ENCODE measurements around the gene TOX2. TPM values are rescaled to one million over a fixed set of nuclear protein-coding genes. Genes with fewer than 3 reads are reported as not detected.

Gene TOX2
- total RNA-seq, 1 experiment from 2014 or later, result 2.7 TPM

DNA sequence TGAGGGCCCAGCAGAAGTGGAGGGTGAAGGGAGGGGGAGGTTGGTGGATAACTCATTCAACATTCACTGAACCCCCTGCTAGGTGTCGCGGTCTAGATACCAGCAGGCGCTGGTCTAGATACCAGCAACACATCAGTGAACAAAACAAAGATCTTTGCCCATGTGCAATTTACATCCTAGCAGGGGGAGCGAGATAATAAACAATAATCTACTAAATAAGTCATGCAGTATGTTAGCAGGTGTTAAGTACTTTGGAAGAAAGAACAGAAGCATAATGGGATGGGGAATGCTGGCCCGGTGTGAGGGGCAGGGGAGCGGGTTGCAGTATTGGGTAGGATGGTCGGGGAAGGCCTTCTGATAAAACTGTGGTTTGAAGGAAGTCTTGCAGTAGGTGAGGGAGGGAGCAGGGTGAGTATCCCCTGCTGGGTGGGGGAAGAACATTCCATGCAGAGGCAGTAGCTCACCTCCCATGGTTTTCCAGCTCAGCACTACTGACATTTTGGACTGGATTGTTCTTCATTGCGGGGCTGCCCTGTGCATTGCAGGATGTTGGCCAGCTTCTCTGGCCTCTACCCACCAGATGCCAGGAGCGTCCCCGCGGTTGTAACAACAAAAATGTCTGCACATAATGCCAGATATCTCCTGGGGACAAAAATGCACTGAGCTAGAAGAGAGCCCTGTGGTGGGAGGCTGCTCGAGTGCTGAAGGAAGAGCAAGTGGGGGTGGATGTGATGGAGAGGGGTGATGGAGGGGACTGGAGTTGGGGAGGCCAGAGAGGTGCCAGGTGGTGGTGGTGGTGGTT lies 117.3 kb downstream of the TOX2 start:
- Mint-ChIP-seq H3K27me3 (ENCODE audit: insufficient read depth, unreplicated experiment) (peaks cover 25% of the 10 kb centered on the region), H3K27ac (ENCODE audit: low read depth, unreplicated experiment) (peak overlapping the region; percentile 61), H3K4me3 (ENCODE audit: unreplicated experiment) (no peak overlapping the region), H3K4me1 (ENCODE audit: insufficient read depth, unreplicated experiment) (peaks cover 6% of the 10 kb centered on the region), H3K9me3 (ENCODE audit: unreplicated experiment) (no peaks in the 10 kb centered on the region), H3K36me3 (ENCODE audit: insufficient read depth, unreplicated experiment) (no peaks in the 10 kb centered on the region)
- ChIA-PET POLR2A (interaction anchor here (0.6 kb wide), 1 partner anchor 575 kb away, joined by 3 read pairs; no protein-coding TSS in a partner anchor), CTCF (interaction anchor here (0.6 kb wide), 3 partner anchors 13 to 186 kb away, joined by 3 read pairs; no protein-coding TSS in a partner anchor)
- no peak for DNase-seq (ENCODE audit: unreplicated experiment)
- TF ChIP-seq, protein P1, sequence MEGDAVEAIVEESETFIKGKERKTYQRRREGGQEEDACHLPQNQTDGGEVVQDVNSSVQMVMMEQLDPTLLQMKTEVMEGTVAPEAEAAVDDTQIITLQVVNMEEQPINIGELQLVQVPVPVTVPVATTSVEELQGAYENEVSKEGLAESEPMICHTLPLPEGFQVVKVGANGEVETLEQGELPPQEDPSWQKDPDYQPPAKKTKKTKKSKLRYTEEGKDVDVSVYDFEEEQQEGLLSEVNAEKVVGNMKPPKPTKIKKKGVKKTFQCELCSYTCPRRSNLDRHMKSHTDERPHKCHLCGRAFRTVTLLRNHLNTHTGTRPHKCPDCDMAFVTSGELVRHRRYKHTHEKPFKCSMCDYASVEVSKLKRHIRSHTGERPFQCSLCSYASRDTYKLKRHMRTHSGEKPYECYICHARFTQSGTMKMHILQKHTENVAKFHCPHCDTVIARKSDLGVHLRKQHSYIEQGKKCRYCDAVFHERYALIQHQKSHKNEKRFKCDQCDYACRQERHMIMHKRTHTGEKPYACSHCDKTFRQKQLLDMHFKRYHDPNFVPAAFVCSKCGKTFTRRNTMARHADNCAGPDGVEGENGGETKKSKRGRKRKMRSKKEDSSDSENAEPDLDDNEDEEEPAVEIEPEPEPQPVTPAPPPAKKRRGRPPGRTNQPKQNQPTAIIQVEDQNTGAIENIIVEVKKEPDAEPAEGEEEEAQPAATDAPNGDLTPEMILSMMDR (IDR thresholded peaks at IDR 0.05; ENCODE audit: unreplicated experiment), result no peak
- intact Hi-C loops (cut with micrococcal nuclease), result no loop called here
- no TSS peak for BruUV-seq (replicated peaks)

DNA sequence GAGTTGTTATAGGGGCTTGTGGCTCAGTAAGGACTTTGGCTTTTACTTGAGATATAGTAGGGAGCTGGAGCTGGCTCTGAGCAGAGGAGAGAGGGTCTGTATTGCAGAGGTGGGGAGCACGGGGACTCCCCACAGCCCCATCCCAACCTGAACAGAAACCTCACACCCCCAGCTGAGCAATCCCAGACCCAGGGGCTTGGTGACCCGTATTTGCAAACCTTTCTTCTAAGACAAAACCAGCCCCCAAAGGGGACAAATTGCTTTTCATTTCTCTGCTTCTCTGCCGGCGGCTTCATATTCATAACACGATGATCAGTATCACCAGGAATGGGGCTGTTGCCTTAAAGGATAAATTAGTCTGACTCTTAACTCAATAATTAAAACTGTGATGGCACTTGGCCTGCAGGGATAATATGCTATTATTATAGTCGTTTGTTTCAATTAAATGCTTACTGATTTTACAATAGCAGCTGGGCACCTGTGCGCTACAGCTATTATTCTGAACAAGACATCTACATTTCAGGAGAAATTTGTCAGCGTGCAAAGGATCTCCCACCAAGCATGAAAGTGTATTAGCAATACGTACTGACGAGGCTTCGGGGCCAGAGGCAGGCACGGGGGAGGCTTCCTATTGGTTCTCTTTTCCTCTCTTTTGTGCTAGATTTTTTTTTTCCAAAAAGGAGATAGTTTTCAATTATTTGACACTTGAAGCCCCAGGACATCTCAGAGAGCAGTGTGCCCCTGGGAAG lies 118.1 kb downstream of the TOX2 start:
- H3K36me3 Mint-ChIP-seq (ENCODE audit: insufficient read depth, unreplicated experiment), result no peaks in the 10 kb centered on the region
- no peak overlapping the region for H3K27ac Mint-ChIP-seq (ENCODE audit: low read depth, unreplicated experiment)
- H3K4me3 Mint-ChIP-seq (ENCODE audit: unreplicated experiment), result no peak overlapping the region
- H3K27me3 Mint-ChIP-seq (ENCODE audit: insufficient read depth, unreplicated experiment), result peaks cover 25% of the 10 kb centered on the region
- ChIA-PET POLR2A (interaction anchor here (0.7 kb wide), 1 partner anchor 49 kb away, joined by 3 read pairs; no protein-coding TSS in a partner anchor), CTCF (interaction anchor here (0.6 kb wide), 2 partner anchors 48 to 186 kb away, joined by 3 read pairs; no protein-coding TSS in a partner anchor)
- DNase-seq (ENCODE audit: unreplicated experiment), result no peak
- intact Hi-C loops (cut with micrococcal nuclease), result no loop called here
- H3K4me1 Mint-ChIP-seq (ENCODE audit: insufficient read depth, unreplicated experiment), result peaks cover 6% of the 10 kb centered on the region
- no peaks in the 10 kb centered on the region for H3K9me3 Mint-ChIP-seq (ENCODE audit: unreplicated experiment)
- no TSS peak for BruUV-seq (replicated peaks)
- TF ChIP-seq, protein P1 (IDR thresholded peaks at IDR 0.05; ENCODE audit: unreplicated experiment), result no peak

DNA sequence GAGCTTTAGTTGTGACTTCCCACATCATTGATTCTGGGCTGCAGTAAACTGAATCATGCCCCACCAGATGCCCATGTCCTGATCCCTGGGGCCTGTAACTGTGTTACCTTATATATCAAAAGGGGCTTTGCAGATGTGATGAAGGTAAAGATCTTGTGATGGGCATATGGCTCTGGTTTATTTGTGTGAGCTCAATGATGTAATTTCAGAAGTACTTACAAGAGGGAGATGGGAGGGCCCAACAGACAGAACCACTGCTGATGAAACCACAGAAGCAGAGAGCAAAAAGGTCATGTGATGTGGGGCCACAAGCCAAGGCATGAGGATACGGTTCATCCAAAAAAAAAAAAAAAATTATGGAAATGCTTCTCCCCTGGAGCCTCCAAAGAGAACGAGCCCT lies 118.7 kb downstream of the TOX2 start:
- H3K4me1 Mint-ChIP-seq (ENCODE audit: insufficient read depth, unreplicated experiment), result peaks cover 6% of the 10 kb centered on the region
- DNase-seq (ENCODE audit: unreplicated experiment), result peak; percentile 33
- no TSS peak for BruUV-seq (replicated peaks)
- POLR2A ChIA-PET, result interaction anchor here (0.7 kb wide), 1 partner anchor 49 kb away, joined by 3 read pairs; no protein-coding TSS in a partner anchor
- H3K9me3 Mint-ChIP-seq (ENCODE audit: unreplicated experiment), result no peaks in the 10 kb centered on the region
- no peak overlapping the region for H3K4me3 Mint-ChIP-seq (ENCODE audit: unreplicated experiment)
- TF ChIP-seq, protein P1 (IDR thresholded peaks at IDR 0.05; ENCODE audit: unreplicated experiment), result no peak
- no peaks in the 10 kb centered on the region for H3K36me3 Mint-ChIP-seq (ENCODE audit: insufficient read depth, unreplicated experiment)
- CTCF ChIA-PET, result interaction anchor here (0.6 kb wide), 1 partner anchor 263 kb away, joined by 3 read pairs; no protein-coding TSS in a partner anchor
- H3K27ac Mint-ChIP-seq (ENCODE audit: low read depth, unreplicated experiment), result no peak overlapping the region
- intact Hi-C loops (cut with micrococcal nuclease), result no loop called here
- H3K27me3 Mint-ChIP-seq (ENCODE audit: insufficient read depth, unreplicated experiment), result peaks cover 25% of the 10 kb centered on the region

DNA sequence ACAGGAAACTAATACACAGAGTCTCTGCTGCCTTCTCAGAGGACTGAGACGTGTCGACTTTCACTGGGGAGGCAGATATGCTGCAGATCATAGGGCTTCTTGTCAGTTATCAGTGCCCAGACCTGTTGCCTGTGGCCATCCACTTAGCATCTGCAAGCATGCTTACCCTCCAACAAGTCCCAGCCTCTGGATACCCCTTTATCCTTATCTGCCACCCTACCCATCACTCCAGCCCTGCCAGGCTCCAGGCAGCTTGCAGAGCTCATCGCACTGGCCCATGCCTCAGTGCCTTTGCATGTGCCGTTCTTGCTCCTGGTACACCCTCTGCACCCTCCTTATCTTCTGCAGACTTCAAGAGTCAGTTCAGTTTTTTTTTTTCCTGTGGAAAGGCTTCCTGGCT lies 119.2 kb downstream of the TOX2 start:
- H3K36me3 Mint-ChIP-seq (ENCODE audit: insufficient read depth, unreplicated experiment), result no peaks in the 10 kb centered on the region
- CTCF ChIA-PET, result interaction anchor here (0.6 kb wide), 1 partner anchor 263 kb away, joined by 3 read pairs; no protein-coding TSS in a partner anchor
- no peak overlapping the region for H3K27ac Mint-ChIP-seq (ENCODE audit: low read depth, unreplicated experiment)
- intact Hi-C loops (cut with micrococcal nuclease), result no loop called here
- H3K4me1 Mint-ChIP-seq (ENCODE audit: insufficient read depth, unreplicated experiment), result peaks cover 6% of the 10 kb centered on the region
- BruUV-seq (replicated peaks), result no TSS peak
- no peaks in the 10 kb centered on the region for H3K9me3 Mint-ChIP-seq (ENCODE audit: unreplicated experiment)
- POLR2A ChIA-PET, result no interaction called here
- no peak for DNase-seq (ENCODE audit: unreplicated experiment)
- H3K4me3 Mint-ChIP-seq (ENCODE audit: unreplicated experiment), result no peak overlapping the region
- peaks cover 28% of the 10 kb centered on the region for H3K27me3 Mint-ChIP-seq (ENCODE audit: insufficient read depth, unreplicated experiment)
- TF ChIP-seq, protein P1 (IDR thresholded peaks at IDR 0.05; ENCODE audit: unreplicated experiment), result no peak
